Testis (tissue), 2 donors: ENCODE measurements around the gene IL15RA.

Source experiments
- POLR2A ChIP-seq: fragments of 450-650 bp; IDR thresholded peaks from one replicate; pipeline ENCODE4 v1.6.1; 2017; ENCODE audit warnings: antibody characterized with exemption, mild to moderate bottlenecking, moderate library complexity
- TF ChIP-seq, protein P1 (sequence below), 3 experiments: fragments of 450-650 bp in 2 of 3; fragments of 200-600 bp in 1 of 3; sonication (generic) in 1 of 3; IDR thresholded peaks; one replicate each; pipeline ENCODE4 v1.5.1; 2016 to 2019; ENCODE audit warnings: antibody characterized with exemption in 3 of 3, mild to moderate bottlenecking in 2 of 3, moderate library complexity in 1 of 3

GRCh38 chr10:5946786-5947185 lies 30.6 kb downstream of the IL15RA start:
- TF ChIP-seq, protein P1, sequence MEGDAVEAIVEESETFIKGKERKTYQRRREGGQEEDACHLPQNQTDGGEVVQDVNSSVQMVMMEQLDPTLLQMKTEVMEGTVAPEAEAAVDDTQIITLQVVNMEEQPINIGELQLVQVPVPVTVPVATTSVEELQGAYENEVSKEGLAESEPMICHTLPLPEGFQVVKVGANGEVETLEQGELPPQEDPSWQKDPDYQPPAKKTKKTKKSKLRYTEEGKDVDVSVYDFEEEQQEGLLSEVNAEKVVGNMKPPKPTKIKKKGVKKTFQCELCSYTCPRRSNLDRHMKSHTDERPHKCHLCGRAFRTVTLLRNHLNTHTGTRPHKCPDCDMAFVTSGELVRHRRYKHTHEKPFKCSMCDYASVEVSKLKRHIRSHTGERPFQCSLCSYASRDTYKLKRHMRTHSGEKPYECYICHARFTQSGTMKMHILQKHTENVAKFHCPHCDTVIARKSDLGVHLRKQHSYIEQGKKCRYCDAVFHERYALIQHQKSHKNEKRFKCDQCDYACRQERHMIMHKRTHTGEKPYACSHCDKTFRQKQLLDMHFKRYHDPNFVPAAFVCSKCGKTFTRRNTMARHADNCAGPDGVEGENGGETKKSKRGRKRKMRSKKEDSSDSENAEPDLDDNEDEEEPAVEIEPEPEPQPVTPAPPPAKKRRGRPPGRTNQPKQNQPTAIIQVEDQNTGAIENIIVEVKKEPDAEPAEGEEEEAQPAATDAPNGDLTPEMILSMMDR (IDR thresholded peaks at IDR 0.05): no peak
- no peak for TF ChIP-seq POLR2A
